A673 (cell line): ENCODE results near the gene RSPH4A. TPM values are rescaled to one million over a fixed set of nuclear protein-coding genes. Genes with fewer than 3 reads are reported as not detected.

Source experiments
- BruUV-seq: library from RNA; stranded (reverse); fragments of 400-500 nt; replicated peaks from 2 replicates; lab custom pipeline; 2021; lab: Mats Ljungman, UMichigan
- CTCF ChIA-PET: fragments of 300-600 bp; sonication (Branson Sonifier 250); formaldehyde crosslinking; loops from one replicate; lab custom pipeline; 2022; ENCODE audit warnings: antibody characterized with exemption; lab: Charles Lee
- POLR2A ChIA-PET: fragments of 300-600 bp; sonication (Branson Sonifier 250); formaldehyde crosslinking; loops from one replicate; lab custom pipeline; 2022; ENCODE audit warnings: antibody characterized with exemption; ENCODE audit not compliant: low non-redundant PET; lab: Charles Lee
- DNase-seq: peaks from one replicate; pipeline ENCODE4 v3.0.0-alpha.2; 2015; ENCODE audit warnings: low spot score
- H3K27ac ChIP-seq: fragments of 200-600 bp; sonication (generic); 2 replicates; pipeline ENCODE4 v1.5.1; 2016; ENCODE audit warnings: mixed run types, low read depth, mild to moderate bottlenecking, mixed read lengths, antibody characterized with exemption, low read length; ENCODE audit not compliant: poor library complexity, severe bottlenecking
- H3K27me3 ChIP-seq: fragments of 200-600 bp; sonication (generic); replicated peaks from 2 replicates; pipeline ENCODE4 v1.6.1; 2017; ENCODE audit warnings: mixed run types, low read depth, mild to moderate bottlenecking, mixed read lengths, antibody characterized with exemption, low read length; ENCODE audit not compliant: insufficient read depth, poor library complexity
- H3K36me3 ChIP-seq: fragments of 200-600 bp; sonication (generic); 2 replicates; pipeline ENCODE4 v1.6.1; 2016; ENCODE audit warnings: mixed run types, mild to moderate bottlenecking, mixed read lengths, antibody characterized with exemption, low read length; ENCODE audit not compliant: insufficient read depth, poor library complexity, severe bottlenecking
- H3K4me1 ChIP-seq: fragments of 200-600 bp; sonication (generic); 2 replicates; pipeline ENCODE4 v1.6.1; 2017; ENCODE audit warnings: mixed run types, mild to moderate bottlenecking, mixed read lengths, antibody characterized with exemption, low read length; ENCODE audit not compliant: insufficient read depth, poor library complexity, severe bottlenecking
- H3K4me3 ChIP-seq: fragments of 200-600 bp; sonication (generic); 2 replicates; pipeline ENCODE4 v1.5.1; 2016; ENCODE audit warnings: low read depth, mixed run types, mild to moderate bottlenecking, mixed read lengths, low read length; ENCODE audit not compliant: poor library complexity, severe bottlenecking
- H3K9me3 ChIP-seq: fragments of 200-600 bp; sonication (generic); 2 replicates; pipeline ENCODE4 v1.6.1; 2016; ENCODE audit warnings: mixed run types, low read depth, mild to moderate bottlenecking, mixed read lengths, antibody characterized with exemption, low read length; ENCODE audit not compliant: poor library complexity, severe bottlenecking
- CTCF ChIP-seq: fragments of 300-800, 200-600 bp; sonication (generic); conservative IDR thresholded peaks from 2 replicates; pipeline ENCODE4 v1.5.1; 2017; ENCODE audit warnings: low read depth, mild to moderate bottlenecking, antibody characterized with exemption, low read length, moderate library complexity, mixed read lengths
- EZH2 ChIP-seq: fragments of 200-600 bp; sonication (generic); IDR thresholded peaks from 2 replicates; pipeline ENCODE4 v1.6.1; 2017; ENCODE audit warnings: borderline replicate concordance, low read depth, mild to moderate bottlenecking, mixed read lengths, antibody characterized with exemption, low read length; ENCODE audit not compliant: poor library complexity, severe bottlenecking
- intact Hi-C: fragments of 100-400 bp; cut with micrococcal nuclease; formaldehyde crosslinking; loops from one replicate; pipeline ENCODE4 v1.10.0; 2022; ENCODE audit not compliant: unreplicated experiment
- total RNA-seq: library from RNA; stranded (reverse); gene quantifications from 2 replicates; pipeline ENCODE4 v1.2.3, GENCODE V29; 2021

The RSPH4A gene
- total RNA-seq, 1 experiment from 2014 or later: 0.26 TPM

DNA sequence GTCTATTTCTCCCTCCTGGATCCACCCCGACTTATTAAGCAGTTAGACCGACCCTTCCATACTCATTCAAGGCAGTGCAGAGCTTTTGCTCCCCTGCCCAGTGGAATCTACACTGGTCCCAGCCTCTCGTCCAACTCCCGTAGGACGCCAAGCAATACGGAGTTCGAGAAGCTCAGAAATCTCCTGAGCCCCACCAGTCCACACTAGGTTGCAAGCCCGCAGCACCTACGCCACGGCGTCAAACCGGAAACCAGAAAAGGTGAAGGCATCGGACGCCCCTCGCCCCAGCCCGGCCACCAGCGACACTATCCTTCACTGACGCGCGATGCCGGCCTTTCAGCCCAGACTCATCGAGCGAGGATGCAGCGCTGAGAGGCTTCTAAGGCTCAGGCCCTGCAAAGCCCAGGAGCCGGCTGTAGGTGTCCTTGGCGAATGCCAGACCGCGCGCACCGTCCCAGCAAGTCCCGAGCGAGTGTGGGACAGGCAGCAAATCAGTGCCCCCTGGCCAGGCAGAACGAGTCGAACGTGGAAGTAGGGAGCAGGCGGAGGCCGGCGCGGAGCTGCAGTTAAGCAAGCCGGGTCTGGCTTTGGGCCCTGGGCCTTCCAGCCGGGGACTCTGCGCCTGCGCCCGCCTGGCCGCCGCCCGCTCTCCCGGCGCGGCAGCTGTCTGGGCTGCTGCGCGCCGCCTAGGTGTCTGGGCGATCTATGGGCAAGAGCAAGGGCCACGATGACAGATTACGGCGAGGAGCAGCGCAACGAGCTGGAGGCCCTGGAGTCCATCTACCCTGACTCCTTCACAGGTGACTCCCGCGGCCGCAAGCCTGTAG is 45.2 kb upstream of the RSPH4A start, which contains the start of gene RWDD1:
Gene RWDD1 (plus strand): TSS at position 649 of the 827 bp plus-strand sequence. CDS start 79 bp downstream, at position 728.
- Histone ChIP-seq H3K4me3 (peak within 1 kb of the TSS; percentile 75), H3K27me3 (no peaks in the 10 kb centered on the region), H3K9me3 (no peaks in the 10 kb centered on the region), H3K4me1 (peaks cover 23% of the 10 kb centered on the region), H3K36me3 (peaks cover 9% of the 10 kb centered on the region), H3K27ac (peak within 1 kb of the TSS; percentile 91)
- DNase-seq: peak; percentile 99
- BruUV-seq: no TSS peak
- intact Hi-C loops: no loop called here
- ChIA-PET CTCF (interaction anchor here (1.2 kb wide), 1 partner anchor 302 kb away, joined by 6 read pairs; no protein-coding TSS in a partner anchor), POLR2A (interaction anchor here (1.0 to 1.1 kb wide), 2 partner anchors 97 to 292 kb away, joined by 3 to 4 read pairs; partner anchors contain the start of gene ZUP1)
- TF ChIP-seq CTCF: no peak
- no peak for TF ChIP-seq EZH2

- H3K4me1 ChIP-seq: peaks cover 23% of the 10 kb centered on the region
- no peak for DNase-seq
- peak overlapping the region; percentile 75 for H3K4me3 ChIP-seq
- no peaks in the 10 kb centered on the region for H3K27me3 ChIP-seq
- no peaks in the 10 kb centered on the region for H3K9me3 ChIP-seq
- BruUV-seq: TSS peak; percentile 36
- H3K27ac ChIP-seq: peak overlapping the region; percentile 91
- TF ChIP-seq CTCF: 0 out of 2 replicates have a peak, but pooled peaks have one; percentile 11
- no peak for TF ChIP-seq EZH2
- peaks cover 9% of the 10 kb centered on the region for H3K36me3 ChIP-seq
- ChIA-PET CTCF (interaction anchor here (1.2 kb wide), 1 partner anchor 303 kb away, joined by 6 read pairs; no protein-coding TSS in a partner anchor), POLR2A (interaction anchor here (1.1 kb wide), 1 partner anchor 292 kb away, joined by 4 read pairs; no protein-coding TSS in a partner anchor)
- intact Hi-C loops: no loop called here
Observed at GRCh38 chr6:116571683-116572000, 44.6 kb upstream of the RSPH4A start.

GRCh38 chr6:116572162-116572561 is 44.1 kb upstream of the RSPH4A start:
- Histone ChIP-seq H3K27me3 (no peaks in the 10 kb centered on the region), H3K4me1 (peaks cover 23% of the 10 kb centered on the region), H3K27ac (peak overlapping the region; percentile 91), H3K9me3 (no peaks in the 10 kb centered on the region), H3K4me3 (peak overlapping the region; percentile 75), H3K36me3 (peaks cover 9% of the 10 kb centered on the region)
- DNase-seq: no peak
- no TSS peak for BruUV-seq
- CTCF ChIA-PET: interaction anchor here (1.2 kb wide), 1 partner anchor 303 kb away, joined by 6 read pairs; no protein-coding TSS in a partner anchor
- intact Hi-C loops: no loop called here
- TF ChIP-seq CTCF (no peak), EZH2 (no peak)
- POLR2A ChIA-PET: interaction anchor here (0.7 to 1.1 kb wide), 2 partner anchors 61 to 293 kb away, joined by 4 to 6 read pairs; partner anchors contain the start of gene CALHM5
